H9 (cell line): Measurements from ENCODE around the gene C1D. TPM values are rescaled to one million over a fixed set of nuclear protein-coding genes. Genes with fewer than 3 reads are reported as not detected.

Experiments
- DNase-seq: peaks from one replicate; pipeline ENCODE4 v3.0.0-alpha.2; 2017
- H2AFZ ChIP-seq: one replicate; pipeline ENCODE4 v1.6.1; 2013; ENCODE audit warnings: mild to moderate bottlenecking, low read length, control low read depth, moderate library complexity
- H2AK5ac ChIP-seq: 2 replicates; pipeline ENCODE4 v1.6.1; 2013; ENCODE audit warnings: low read length, control low read depth, mixed read lengths; ENCODE audit not compliant: insufficient read length
- H2BK120ac ChIP-seq: one replicate; pipeline ENCODE4 v1.6.1; 2013; ENCODE audit warnings: low read depth, mild to moderate bottlenecking, low read length, control low read depth, inconsistent platforms; ENCODE audit not compliant: poor library complexity, severe bottlenecking
- H2BK12ac ChIP-seq: 2 replicates; pipeline ENCODE4 v1.6.1; 2013; ENCODE audit warnings: low read length, control low read depth, mixed read lengths, low read depth; ENCODE audit not compliant: insufficient read length
- H2BK15ac ChIP-seq: 2 replicates; pipeline ENCODE4 v1.6.1; 2013; ENCODE audit warnings: low read depth, low read length, control low read depth
- H2BK20ac ChIP-seq: one replicate; pipeline ENCODE4 v1.6.1; 2013; ENCODE audit warnings: low read depth, mild to moderate bottlenecking, low read length, control low read depth, inconsistent platforms; ENCODE audit not compliant: poor library complexity, severe bottlenecking
- H2BK5ac ChIP-seq: 2 replicates; pipeline ENCODE4 v1.6.1; 2013; ENCODE audit warnings: low read length, control low read depth, mixed read lengths; ENCODE audit not compliant: insufficient read length
- H3K14ac ChIP-seq: 2 replicates; pipeline ENCODE4 v1.6.1; 2013; ENCODE audit warnings: low read length, control low read depth; ENCODE audit not compliant: insufficient read depth
- H3K18ac ChIP-seq: 2 replicates; pipeline ENCODE4 v1.6.1; 2013; ENCODE audit warnings: low read depth, mild to moderate bottlenecking, mixed read lengths, low read length, control low read depth; ENCODE audit not compliant: insufficient read length
- H3K23ac ChIP-seq: 2 replicates; pipeline ENCODE4 v1.6.1; 2013; ENCODE audit warnings: low read length, control low read depth, mixed read lengths, low read depth; ENCODE audit not compliant: insufficient read length
- H3K23me2 ChIP-seq: 2 replicates; pipeline ENCODE4 v1.6.1; 2013; ENCODE audit warnings: low read depth, mild to moderate bottlenecking, mixed read lengths, low read length, control low read depth; ENCODE audit not compliant: insufficient read length, poor library complexity, severe bottlenecking
- H3K27ac ChIP-seq: 2 replicates; pipeline ENCODE4 v1.5.1; 2013; ENCODE audit warnings: low read length, control low read depth, mixed read lengths, low read depth; ENCODE audit not compliant: insufficient read length
- H3K27me3 ChIP-seq: 2 replicates; pipeline ENCODE4 v1.6.1; 2013; ENCODE audit warnings: low read length, control low read depth, inconsistent platforms; ENCODE audit not compliant: insufficient read depth
- H3K4ac ChIP-seq: 2 replicates; pipeline ENCODE4 v1.6.1; 2013; ENCODE audit warnings: low read depth, mild to moderate bottlenecking, control low read depth, inconsistent platforms, low read length, moderate library complexity
- H3K4me1 ChIP-seq: 2 replicates; pipeline ENCODE4 v1.6.1; 2013; ENCODE audit warnings: low read length, control low read depth, inconsistent platforms; ENCODE audit not compliant: insufficient read depth
- H3K4me2 ChIP-seq: 2 replicates; pipeline ENCODE4 v1.6.1; 2013; ENCODE audit warnings: low read length, control low read depth, mixed read lengths; ENCODE audit not compliant: insufficient read length, insufficient read depth
- H3K56ac ChIP-seq: 2 replicates; pipeline ENCODE4 v1.6.1; 2013; ENCODE audit warnings: low read depth, mild to moderate bottlenecking, mixed read lengths, low read length, control low read depth; ENCODE audit not compliant: insufficient read length
- H3K79me1 ChIP-seq: 2 replicates; pipeline ENCODE4 v1.6.1; 2013; ENCODE audit warnings: low read depth, mild to moderate bottlenecking, moderate library complexity, low read length, control low read depth, inconsistent platforms; ENCODE audit not compliant: insufficient read depth, poor library complexity, severe bottlenecking
- H3K79me2 ChIP-seq: 2 replicates; pipeline ENCODE4 v1.6.1; 2013; ENCODE audit warnings: low read length, control low read depth, inconsistent platforms; ENCODE audit not compliant: insufficient read depth
- H3K9ac ChIP-seq: 2 replicates; pipeline ENCODE4 v1.6.1; 2013; ENCODE audit warnings: low read length, control low read depth, mixed read lengths; ENCODE audit not compliant: insufficient read length; ENCODE audit errors: extremely low read depth
- H3K9me3 ChIP-seq: one replicate; pipeline ENCODE4 v1.6.1; 2013; ENCODE audit warnings: low read depth, low read length, inconsistent platforms; ENCODE audit not compliant: control insufficient read depth
- H3T11ph ChIP-seq: one replicate; pipeline ENCODE4 v1.6.1; 2013; ENCODE audit warnings: mild to moderate bottlenecking, low read length, control low read depth, inconsistent platforms
- H4K20me1 ChIP-seq: one replicate; pipeline ENCODE4 v1.6.1; 2013; ENCODE audit not compliant: control insufficient read depth, insufficient read length, insufficient read depth
- H4K5ac ChIP-seq: 2 replicates; pipeline ENCODE4 v1.6.1; 2013; ENCODE audit warnings: low read depth, mild to moderate bottlenecking, mixed read lengths, low read length, control low read depth; ENCODE audit not compliant: insufficient read length
- H4K8ac ChIP-seq: replicated peaks from 2 replicates; pipeline ENCODE4 v1.6.1; 2013; ENCODE audit warnings: low read length, control low read depth, mixed read lengths, low read depth; ENCODE audit not compliant: insufficient read length
- H4K91ac ChIP-seq: 2 replicates; pipeline ENCODE4 v1.6.1; 2013; ENCODE audit warnings: low read depth, mild to moderate bottlenecking, moderate library complexity, mixed read lengths, low read length, control low read depth; ENCODE audit not compliant: insufficient read length
- H3K27ac Mint-ChIP-seq, 3 experiments: 2 replicates in 2 of 3; 3 replicates in 1 of 3; pipeline ENCODE4 v1.8.0; 2020 to 2021; ENCODE audit warnings: mixed read lengths in 3 of 3, mild to moderate bottlenecking in 1 of 3, moderate library complexity in 1 of 3
- H3K27me3 Mint-ChIP-seq: 2 replicates; pipeline ENCODE4 v1.8.0; 2021; ENCODE audit warnings: low read depth, mild to moderate bottlenecking, moderate library complexity, mixed read lengths
- H3K36me3 Mint-ChIP-seq, 3 experiments: 2 replicates in 2 of 3; 3 replicates in 1 of 3; pipeline ENCODE4 v1.8.0; 2020 to 2021; ENCODE audit warnings: low read depth in 3 of 3, mixed read lengths in 3 of 3; ENCODE audit not compliant: insufficient read depth in 1 of 3
- H3K4me1 Mint-ChIP-seq, 2 experiments: 2 replicates each; pipeline ENCODE4 v1.8.0; 2020; ENCODE audit warnings: mixed read lengths in 2 of 2
- H3K4me3 Mint-ChIP-seq, 2 experiments: 2 replicates in 1 of 2; 3 replicates in 1 of 2; pipeline ENCODE4 v1.8.0; 2020 to 2021; ENCODE audit warnings: mild to moderate bottlenecking in 2 of 2, mixed read lengths in 2 of 2, moderate library complexity in 1 of 2
- H3K9me3 Mint-ChIP-seq, 2 experiments: 2 replicates in 1 of 2; 3 replicates in 1 of 2; pipeline ENCODE4 v1.8.0; 2020; ENCODE audit warnings: mild to moderate bottlenecking in 2 of 2, mixed read lengths in 2 of 2, moderate library complexity in 1 of 2
- WGBS: extraction: QIAGEN DNeasy Blood & Tissue Kit; methylation state at CpG from one replicate; pipeline ENCODE4 v1.1.7; 2013; ENCODE audit warnings: missing lambda C conversion rate, low lambda C conversion rate, mixed read lengths; ENCODE audit not compliant: insufficient read length; ENCODE audit errors: extremely low coverage; 5-methylcytosine and 5-hydroxymethylcytosine counted together
- total RNA-seq: library from RNA; stranded (reverse); gene quantifications from 2 replicates; pipeline ENCODE4 v1.2.1, GENCODE V29; 2021
- TF ChIP-seq, protein P1 (sequence below): fragments of 200-600 bp; sonication (generic); conservative IDR thresholded peaks from 3 replicates; pipeline ENCODE4 v1.8.0; 2021; ENCODE audit warnings: antibody characterized with exemption, mild to moderate bottlenecking

C1D gene
- total RNA-seq, 1 experiment from 2014 or later: 19.7 TPM

DNA sequence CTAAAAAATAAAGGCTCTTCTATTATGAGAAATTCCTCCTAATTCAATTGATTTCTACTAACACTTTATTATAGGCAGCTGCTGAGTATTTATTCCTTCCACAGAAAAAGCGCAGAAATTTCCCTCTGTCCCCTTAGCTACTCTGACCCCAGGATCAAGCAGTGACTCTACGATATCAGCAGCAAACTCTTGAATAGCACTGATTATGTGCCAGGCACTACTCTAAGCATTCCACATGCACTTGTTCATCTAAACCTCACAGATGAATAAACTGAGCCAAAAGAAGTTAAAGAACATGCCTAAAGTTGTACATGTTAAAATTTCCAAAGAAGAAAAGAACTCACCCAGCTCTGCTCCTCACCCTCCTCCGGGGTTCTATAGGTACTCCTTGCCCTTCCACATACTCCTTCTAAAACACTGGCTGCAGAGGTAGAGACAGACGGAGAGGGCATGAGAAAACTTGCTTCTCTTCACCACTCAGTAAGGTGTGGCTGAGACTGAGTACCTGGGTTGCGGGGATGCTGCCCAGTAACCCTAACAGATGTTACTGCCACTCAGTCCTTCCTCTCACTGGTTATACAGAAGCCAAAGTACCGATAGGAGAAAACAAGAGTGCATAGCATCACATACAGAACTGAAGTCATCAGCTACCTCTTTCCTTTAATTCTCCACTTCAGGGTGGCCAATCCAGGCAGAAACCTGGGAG lies 9.9 kb downstream of the C1D start:
- Mint-ChIP-seq H3K9me3 (no peaks in the 10 kb centered on the region), H3K36me3 (no peaks in the 10 kb centered on the region), H3K4me3 (no peak overlapping the region), H3K27ac (no peak overlapping the region), H3K4me1 (no peaks in the 10 kb centered on the region), H3K27me3 (no peaks in the 10 kb centered on the region)
- no peak overlapping the region for H3K18ac ChIP-seq
- no peaks in the 10 kb centered on the region for H3K23me2 ChIP-seq
- no peak overlapping the region for H4K8ac ChIP-seq
- no peak overlapping the region for H2AFZ ChIP-seq
- H3K4ac ChIP-seq: no peak overlapping the region
- no peak overlapping the region for H2BK20ac ChIP-seq
- peaks cover 6% of the 10 kb centered on the region; the same call in 1 of the 2 replicates for H3K79me2 ChIP-seq
- no peak overlapping the region for H2BK15ac ChIP-seq
- no peak overlapping the region for H3T11ph ChIP-seq
- H2BK5ac ChIP-seq: no peak overlapping the region
- H3K27me3 ChIP-seq: no peaks in the 10 kb centered on the region
- no peak overlapping the region for H4K91ac ChIP-seq
- DNase-seq: no peak
- no peak overlapping the region for H3K56ac ChIP-seq
- no peak overlapping the region for H2AK5ac ChIP-seq
- no peak overlapping the region for H4K5ac ChIP-seq
- no peak overlapping the region for H3K27ac ChIP-seq
- no peak overlapping the region for H2BK120ac ChIP-seq
- WGBS: no CpG with 5 or more reads among the region's 6 CpGs
- peaks cover 7% of the 10 kb centered on the region for H3K79me1 ChIP-seq
- H3K9me3 ChIP-seq: no peaks in the 10 kb centered on the region
- no peak overlapping the region for H3K14ac ChIP-seq
- no peak overlapping the region for H3K23ac ChIP-seq
- H3K9ac ChIP-seq: no peak overlapping the region
- TF ChIP-seq, protein P1, sequence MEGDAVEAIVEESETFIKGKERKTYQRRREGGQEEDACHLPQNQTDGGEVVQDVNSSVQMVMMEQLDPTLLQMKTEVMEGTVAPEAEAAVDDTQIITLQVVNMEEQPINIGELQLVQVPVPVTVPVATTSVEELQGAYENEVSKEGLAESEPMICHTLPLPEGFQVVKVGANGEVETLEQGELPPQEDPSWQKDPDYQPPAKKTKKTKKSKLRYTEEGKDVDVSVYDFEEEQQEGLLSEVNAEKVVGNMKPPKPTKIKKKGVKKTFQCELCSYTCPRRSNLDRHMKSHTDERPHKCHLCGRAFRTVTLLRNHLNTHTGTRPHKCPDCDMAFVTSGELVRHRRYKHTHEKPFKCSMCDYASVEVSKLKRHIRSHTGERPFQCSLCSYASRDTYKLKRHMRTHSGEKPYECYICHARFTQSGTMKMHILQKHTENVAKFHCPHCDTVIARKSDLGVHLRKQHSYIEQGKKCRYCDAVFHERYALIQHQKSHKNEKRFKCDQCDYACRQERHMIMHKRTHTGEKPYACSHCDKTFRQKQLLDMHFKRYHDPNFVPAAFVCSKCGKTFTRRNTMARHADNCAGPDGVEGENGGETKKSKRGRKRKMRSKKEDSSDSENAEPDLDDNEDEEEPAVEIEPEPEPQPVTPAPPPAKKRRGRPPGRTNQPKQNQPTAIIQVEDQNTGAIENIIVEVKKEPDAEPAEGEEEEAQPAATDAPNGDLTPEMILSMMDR: no peak
- H4K20me1 ChIP-seq: no peaks in the 10 kb centered on the region
- no peak overlapping the region for H2BK12ac ChIP-seq
- H3K4me2 ChIP-seq: no peak overlapping the region
- H3K4me1 ChIP-seq: no peaks in the 10 kb centered on the region
